H1 (cell line): ENCODE results near the gene PRTN3.

Experiments
- CTCF ChIP-seq, 3 experiments: IDR thresholded peaks; 1 replicate in 2 of 3; 2 replicates in 1 of 3; pipeline versions ENCODE4 v1.5.1 to v1.6.1; 2011; ENCODE audit warnings: low read length in 3 of 3, mild to moderate bottlenecking in 3 of 3, inconsistent platforms in 2 of 3, low read depth in 1 of 3, moderate library complexity in 1 of 3; ENCODE audit not compliant: insufficient read depth in 1 of 3; ENCODE audit errors: control extremely low read depth in 1 of 3
- RAD21 ChIP-seq, 2 experiments: IDR thresholded peaks in 1 of 2; conservative IDR thresholded peaks in 1 of 2; 2 replicates each; pipeline ENCODE4 v1.6.1; 2011; ENCODE audit warnings: low read depth in 2 of 2, low read length in 2 of 2, improper control_type of control experiment in 1 of 2, inconsistent platforms in 1 of 2, mild to moderate bottlenecking in 1 of 2, moderate library complexity in 1 of 2
- SP1 ChIP-seq: IDR thresholded peaks from 2 replicates; pipeline ENCODE4 v1.6.1; 2011; ENCODE audit warnings: low read depth, low read length

GRCh38 chr19:810883-811489 lies 29.8 kb upstream of the PRTN3 start:
- TF ChIP-seq CTCF (IDR thresholded peaks at IDR 0.05; ENCODE audit: control extremely low read depth in 1 of 3, insufficient read depth in 1 of 3, low read depth in 1 of 3, low read length in 3 of 3), result no peak
- TF ChIP-seq SP1, result no peak
- TF ChIP-seq RAD21 (IDR thresholded peaks at IDR 0.05 in 1 of 2, conservative IDR thresholded peaks at IDR 0.05 in 1 of 2; ENCODE audit: low read depth in 2 of 2, low read length in 2 of 2), result no peak
